Activated T-helper 2 cell treated with anti-CD3 and anti-CD28 coated beads, Interferon-gamma antibody, Interleukin-2, Interleukin-4, amounts not matched to agents 10 μg/mL and 5 μg/mL and 100 μg/mL, durations not matched to agents 14 hours and 24 hours and 36 hours (primary cell): Measurements from ENCODE around the gene CGB3. TPM values are rescaled to one million over a fixed set of nuclear protein-coding genes. Genes with fewer than 3 reads are reported as not detected.
"Not testable (repeated sequence)": the region's sequence is repeated elsewhere in the genome, so short reads cannot be mapped to it uniquely, and the experiment has no call there.

Source experiments
- DNase-seq: peaks from one replicate; pipeline ENCODE4 v3.0.0; 2021; ENCODE audit warnings: low spot score
- H3K27ac Mint-ChIP-seq: one replicate; pipeline ENCODE4 v1.8.0; 2021; ENCODE audit warnings: mixed read lengths
- H3K27me3 Mint-ChIP-seq: one replicate; pipeline ENCODE4 v1.8.0; 2021; ENCODE audit warnings: low read depth, mixed read lengths
- H3K36me3 Mint-ChIP-seq: one replicate; pipeline ENCODE4 v1.8.0; 2021; ENCODE audit warnings: low read depth, mixed read lengths
- H3K4me1 Mint-ChIP-seq: one replicate; pipeline ENCODE4 v1.8.0; 2021; ENCODE audit warnings: low read depth, mixed read lengths
- H3K4me3 Mint-ChIP-seq: one replicate; pipeline ENCODE4 v1.8.0; 2021; ENCODE audit warnings: low read depth, mild to moderate bottlenecking, moderate library complexity, mixed read lengths
- H3K9me3 Mint-ChIP-seq: one replicate; pipeline ENCODE4 v1.8.0; 2021; ENCODE audit warnings: mixed read lengths
- intact Hi-C: fragments of 100-400 bp; cut with micrococcal nuclease; formaldehyde crosslinking; loops from one replicate; pipeline ENCODE4 v1.15.1; 2023
- total RNA-seq: library from RNA; stranded (reverse); gene quantifications from 2 replicates; pipeline ENCODE4 v1.2.3, GENCODE V29; 2022

Gene CGB3
- not detected in 2 replicates for total RNA-seq

DNA sequence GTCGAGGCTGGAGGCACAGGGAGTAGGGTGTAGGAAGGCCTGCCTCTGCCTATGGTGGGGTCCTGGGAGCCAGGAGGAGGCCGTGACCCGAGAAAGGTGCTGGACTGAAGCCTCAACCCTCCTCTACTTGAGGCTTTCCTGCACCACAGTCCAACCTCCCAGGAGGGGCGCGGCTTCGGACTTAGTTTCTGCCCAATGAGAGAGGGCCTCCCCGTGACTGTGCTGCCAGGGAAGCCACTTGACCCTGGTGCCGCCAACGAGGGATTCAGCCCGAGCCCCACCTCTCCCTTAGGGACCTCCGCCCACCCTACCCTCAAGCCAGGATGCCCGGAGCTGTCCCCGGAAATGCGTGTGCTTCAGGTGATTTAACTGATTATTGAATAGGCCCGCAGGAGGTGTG lies at the start of gene CGB3:
CGB3 (minus strand) TSS at position 101 of the 400 bp plus-strand sequence. CDS start 362 bp downstream, outside the sequence.
- peaks cover 10% of the 10 kb centered on the region for H3K4me1 Mint-ChIP-seq
- H3K27me3 Mint-ChIP-seq, H3K27ac Mint-ChIP-seq, H3K9me3 Mint-ChIP-seq, intact Hi-C loops, H3K4me3 Mint-ChIP-seq, H3K36me3 Mint-ChIP-seq, DNase-seq: not testable (repeated sequence)

GRCh38 chr19:49071860-49072547 lies 47.9 kb upstream of the CGB3 start:
- peaks cover 6% of the 10 kb centered on the region for H3K4me1 Mint-ChIP-seq
- peaks cover 49% of the 10 kb centered on the region for H3K27me3 Mint-ChIP-seq
- no peak for DNase-seq
- H3K27ac Mint-ChIP-seq = no peak overlapping the region
- no peaks in the 10 kb centered on the region for H3K9me3 Mint-ChIP-seq
- intact Hi-C loops = no loop called here
- H3K36me3 Mint-ChIP-seq = no peaks in the 10 kb centered on the region
- no peak overlapping the region for H3K4me3 Mint-ChIP-seq

- H3K4me1 Mint-ChIP-seq = peaks cover 6% of the 10 kb centered on the region
- H3K27me3 Mint-ChIP-seq = peaks cover 63% of the 10 kb centered on the region
- H3K9me3 Mint-ChIP-seq = no peaks in the 10 kb centered on the region
- no peak overlapping the region for H3K27ac Mint-ChIP-seq
- H3K4me3 Mint-ChIP-seq = no peak overlapping the region
- DNase-seq = no peak
- intact Hi-C loops = no loop called here
- no peaks in the 10 kb centered on the region for H3K36me3 Mint-ChIP-seq
Observed at GRCh38 chr19:49070416-49070815, 46.3 kb upstream of the CGB3 start.

DNA sequence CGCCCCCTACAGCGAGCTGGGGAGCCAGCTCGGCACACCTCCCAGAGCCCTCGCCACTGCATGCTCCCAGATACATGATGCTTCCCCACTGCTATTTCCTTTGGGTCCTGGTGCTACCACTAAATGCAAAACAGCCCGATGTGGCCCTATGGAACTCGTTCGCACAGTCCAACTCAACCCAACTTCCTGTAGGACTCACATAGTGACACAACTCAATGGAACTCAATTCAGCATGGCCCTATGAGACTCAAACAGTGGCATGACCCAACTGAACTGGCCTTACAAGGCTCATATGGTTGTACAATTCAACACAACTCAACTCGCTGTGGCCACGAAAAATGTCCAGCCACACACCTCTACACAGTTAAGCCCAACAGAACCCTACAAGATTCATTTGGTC lies 44.9 kb upstream of the CGB3 start:
- H3K9me3 Mint-ChIP-seq = no peaks in the 10 kb centered on the region
- no peaks in the 10 kb centered on the region for H3K36me3 Mint-ChIP-seq
- DNase-seq = no peak
- intact Hi-C loops = no loop called here
- H3K27me3 Mint-ChIP-seq = peaks cover 69% of the 10 kb centered on the region
- H3K27ac Mint-ChIP-seq = no peak overlapping the region
- no peak overlapping the region for H3K4me3 Mint-ChIP-seq
- H3K4me1 Mint-ChIP-seq = peaks cover 5% of the 10 kb centered on the region

DNA sequence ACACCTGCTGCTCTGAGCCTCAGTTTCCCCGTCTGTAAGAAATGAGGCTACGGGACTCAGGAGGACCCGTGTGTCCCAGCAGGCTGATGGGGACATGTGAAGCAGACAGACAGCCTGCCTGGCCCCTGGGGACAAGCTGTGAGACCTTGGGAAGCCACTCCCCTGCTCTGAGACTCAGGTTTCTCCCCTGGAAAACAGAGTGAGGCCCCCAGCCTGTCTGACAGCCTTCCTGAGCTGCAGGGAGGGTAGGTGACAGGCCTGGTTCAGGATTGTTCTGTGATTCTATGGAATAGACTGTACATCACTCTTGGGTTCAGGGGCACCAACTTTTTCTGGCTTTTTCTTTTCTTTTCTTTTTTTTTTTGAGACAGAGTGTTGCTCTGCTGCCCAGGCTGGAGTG lies 43.4 kb upstream of the CGB3 start:
- Mint-ChIP-seq H3K27me3 (peaks cover 65% of the 10 kb centered on the region), H3K4me3 (no peak overlapping the region), H3K9me3 (no peaks in the 10 kb centered on the region), H3K27ac (no peak overlapping the region), H3K36me3 (no peaks in the 10 kb centered on the region), H3K4me1 (no peaks in the 10 kb centered on the region)
- intact Hi-C loops = no loop called here
- no peak for DNase-seq

DNA sequence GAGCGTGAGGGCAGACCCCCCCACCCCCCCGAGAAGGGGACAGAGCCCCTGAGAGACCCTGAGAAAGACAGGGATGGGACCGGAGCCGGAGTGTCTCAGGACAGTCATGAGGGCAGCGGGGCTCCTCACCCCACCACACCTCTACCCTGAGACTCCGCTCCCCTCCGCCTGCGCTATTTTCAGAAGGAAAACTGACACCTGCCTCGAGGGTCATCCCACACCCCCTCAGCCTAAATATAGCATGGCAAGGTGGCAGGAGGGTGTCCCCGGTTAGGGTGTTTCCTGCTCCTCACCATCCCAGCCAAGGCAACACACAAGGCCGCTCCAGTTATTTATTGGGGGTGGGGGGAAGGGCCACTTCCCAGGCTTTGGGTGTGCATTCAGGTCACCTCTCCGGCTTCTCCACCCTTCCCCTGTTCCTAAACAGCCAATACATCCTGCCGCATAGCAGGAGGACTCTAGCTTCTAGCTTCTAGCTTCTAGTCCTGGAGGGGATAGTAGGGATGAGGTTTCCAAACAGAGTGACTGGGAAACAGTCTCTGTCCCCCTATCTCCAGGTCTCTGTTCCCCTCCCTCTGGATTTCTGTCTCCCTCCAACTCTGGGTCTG lies 41.9 kb upstream of the CGB3 start:
- H3K27ac Mint-ChIP-seq = no peak overlapping the region
- H3K36me3 Mint-ChIP-seq = no peaks in the 10 kb centered on the region
- no peaks in the 10 kb centered on the region for H3K9me3 Mint-ChIP-seq

DNA sequence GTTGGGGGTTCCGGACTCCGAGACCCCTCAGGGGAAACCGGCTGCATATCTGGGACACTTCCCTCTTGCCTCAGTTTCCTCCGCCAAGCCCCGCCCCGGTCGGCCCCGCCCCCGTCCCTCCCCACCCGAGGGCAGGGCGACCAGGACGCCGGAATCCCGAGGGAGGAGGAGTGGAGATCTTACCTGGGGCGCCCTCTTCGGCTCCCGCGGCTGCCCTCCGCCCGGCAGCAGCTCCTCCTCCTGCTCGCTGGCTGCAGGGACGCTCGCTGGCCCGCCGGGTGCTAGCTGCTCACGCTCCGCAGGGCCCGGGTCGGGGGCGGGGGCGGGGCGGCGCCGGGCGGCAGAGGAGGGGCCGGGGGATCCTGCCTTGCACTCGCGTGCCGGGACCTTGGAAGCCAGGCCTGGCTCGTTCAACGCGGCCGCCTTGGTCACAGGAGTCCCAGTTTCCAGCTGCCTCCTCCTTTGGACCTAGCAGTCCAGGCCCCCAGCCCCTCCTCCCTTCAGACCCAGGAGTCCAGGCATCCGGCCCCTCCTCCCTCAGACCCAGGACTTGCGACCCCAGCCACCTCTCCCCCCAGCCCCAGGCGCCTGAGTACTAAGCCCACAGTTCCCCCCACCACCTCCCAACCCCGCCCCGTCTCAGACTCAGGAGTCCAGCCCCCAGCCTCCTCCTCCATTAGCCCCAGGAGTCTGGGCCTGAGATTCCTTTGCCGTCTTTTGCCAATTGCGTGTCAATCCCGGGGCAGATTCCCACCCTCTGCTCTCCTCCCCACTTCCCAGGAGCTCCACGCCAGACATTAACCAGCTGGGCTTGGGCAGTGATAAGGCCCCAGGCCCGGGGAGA lies 40.9 kb upstream of the CGB3 start, which contains the start of gene NTF4:
NTF4 (minus strand) TSS at position 51 of the 844 bp plus-strand sequence. CDS start 2,821 bp downstream, outside the sequence.
- intact Hi-C loops = no loop called here
- Mint-ChIP-seq H3K4me3 (no peak within 1 kb of the TSS), H3K9me3 (no peaks in the 10 kb centered on the region), H3K4me1 (no peaks in the 10 kb centered on the region), H3K27ac (no peak within 1 kb of the TSS), H3K36me3 (no peaks in the 10 kb centered on the region), H3K27me3 (peaks cover 63% of the 10 kb centered on the region)
- no peak for DNase-seq

More for the DNA sequence above, 41.9 kb upstream of the CGB3 start:
- no peak for DNase-seq
- intact Hi-C loops = no loop called here
- no peaks in the 10 kb centered on the region for H3K4me1 Mint-ChIP-seq
- H3K27me3 Mint-ChIP-seq = peaks cover 62% of the 10 kb centered on the region
- H3K4me3 Mint-ChIP-seq = no peak overlapping the region

GRCh38 chr19:49064029-49064629 lies 40.0 kb upstream of the CGB3 start:
- no peak overlapping the region for H3K4me3 Mint-ChIP-seq
- no peaks in the 10 kb centered on the region for H3K4me1 Mint-ChIP-seq
- no peak for DNase-seq
- H3K9me3 Mint-ChIP-seq = no peaks in the 10 kb centered on the region
- H3K27me3 Mint-ChIP-seq = peaks cover 63% of the 10 kb centered on the region
- intact Hi-C loops = no loop called here
- H3K27ac Mint-ChIP-seq = no peak overlapping the region
- H3K36me3 Mint-ChIP-seq = no peaks in the 10 kb centered on the region

DNA sequence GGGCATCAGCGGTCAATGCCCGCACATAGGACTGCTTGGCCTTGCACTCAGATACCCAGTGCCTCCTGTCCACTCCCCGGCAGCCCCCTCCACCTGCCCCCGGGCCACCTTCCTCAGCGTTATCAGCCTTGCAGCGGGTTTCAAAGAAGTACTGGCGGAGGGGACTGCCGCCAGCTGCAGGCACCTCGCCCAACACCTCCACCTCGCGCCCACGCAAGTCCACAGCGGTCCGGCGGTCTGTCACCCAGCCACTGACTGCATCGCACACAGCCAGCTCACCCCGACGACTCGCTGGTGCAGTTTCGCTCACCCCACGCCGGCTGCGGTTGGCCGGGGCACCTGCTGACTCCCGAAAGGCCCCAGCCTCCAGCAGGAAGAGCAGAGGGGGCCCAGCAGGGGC lies 37.3 kb upstream of the CGB3 start:
- intact Hi-C loops = no loop called here
- H3K27me3 Mint-ChIP-seq = peaks cover 65% of the 10 kb centered on the region
- H3K36me3 Mint-ChIP-seq = no peaks in the 10 kb centered on the region
- no peak overlapping the region for H3K4me3 Mint-ChIP-seq
- H3K27ac Mint-ChIP-seq = no peak overlapping the region
- H3K9me3 Mint-ChIP-seq = no peaks in the 10 kb centered on the region
- peaks cover 9% of the 10 kb centered on the region for H3K4me1 Mint-ChIP-seq
- no peak for DNase-seq

GRCh38 chr19:49061000-49061399 lies 36.9 kb upstream of the CGB3 start:
- Mint-ChIP-seq H3K36me3 (no peaks in the 10 kb centered on the region), H3K27me3 (peaks cover 63% of the 10 kb centered on the region), H3K4me3 (no peak overlapping the region), H3K9me3 (no peaks in the 10 kb centered on the region), H3K4me1 (peaks cover 9% of the 10 kb centered on the region), H3K27ac (no peak overlapping the region)
- no peak for DNase-seq
- intact Hi-C loops = no loop called here

GRCh38 chr19:49059053-49059452 lies 34.9 kb upstream of the CGB3 start:
- H3K4me1 Mint-ChIP-seq = peaks cover 9% of the 10 kb centered on the region
- DNase-seq = no peak
- H3K36me3 Mint-ChIP-seq = no peaks in the 10 kb centered on the region
- H3K9me3 Mint-ChIP-seq = no peaks in the 10 kb centered on the region
- intact Hi-C loops = no loop called here
- H3K4me3 Mint-ChIP-seq = no peak overlapping the region
- no peak overlapping the region for H3K27ac Mint-ChIP-seq
- H3K27me3 Mint-ChIP-seq = peaks cover 51% of the 10 kb centered on the region

DNA sequence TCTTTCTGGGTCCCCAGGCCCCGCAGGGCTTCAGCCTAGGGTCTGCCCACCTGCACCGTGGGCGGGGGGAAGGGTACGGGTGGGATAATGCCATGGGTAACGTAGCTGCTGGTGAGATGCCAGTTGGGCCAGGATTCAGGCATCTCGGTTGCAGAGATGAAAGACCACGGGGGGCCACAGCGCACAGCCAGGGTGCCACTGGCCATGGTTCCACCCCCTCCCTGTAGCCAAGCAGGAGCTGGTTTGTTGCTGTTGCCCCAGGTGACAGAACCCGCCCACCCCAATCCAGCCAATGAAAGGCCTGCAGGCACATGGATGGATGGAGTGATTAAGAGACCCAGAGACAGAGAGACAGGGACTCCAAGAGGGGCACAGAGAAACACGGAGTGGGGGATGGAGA lies 34.4 kb upstream of the CGB3 start:
- intact Hi-C loops = no loop called here
- H3K36me3 Mint-ChIP-seq = no peaks in the 10 kb centered on the region
- H3K9me3 Mint-ChIP-seq = no peaks in the 10 kb centered on the region
- peaks cover 47% of the 10 kb centered on the region for H3K27me3 Mint-ChIP-seq
- H3K4me3 Mint-ChIP-seq = no peak overlapping the region
- no peak overlapping the region for H3K27ac Mint-ChIP-seq
- H3K4me1 Mint-ChIP-seq = peaks cover 9% of the 10 kb centered on the region
- no peak for DNase-seq
